ENCODE data around the gene N4BP2L2. TPM values are rescaled to one million over a fixed set of nuclear protein-coding genes. Genes with fewer than 3 reads are reported as not detected.

Gene N4BP2L2
- total and polyA plus RNA-seq, 2 experiments from 2014 or later = 63.1 to 160 TPM

DNA sequence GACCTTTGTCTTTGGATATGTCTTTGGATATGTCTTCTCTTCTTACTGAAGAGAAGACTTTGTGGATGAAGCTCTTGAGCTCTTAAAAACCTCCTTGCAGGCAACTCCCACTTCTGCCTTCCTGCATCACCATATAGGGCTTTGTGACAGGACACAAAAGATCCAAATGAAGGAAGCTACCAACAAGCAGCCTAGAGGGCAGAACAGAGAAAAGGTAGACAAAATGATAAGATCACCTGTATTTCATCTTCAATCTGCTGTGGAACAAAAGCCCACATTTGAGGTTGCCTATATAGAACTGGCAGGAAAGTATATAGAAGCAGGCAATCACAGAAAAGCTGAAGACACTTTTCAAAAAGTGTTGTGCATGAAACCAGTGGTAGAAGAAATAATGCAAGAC is 153.2 kb downstream of the N4BP2L2 start:
- no peak overlapping the region for H3K27ac Mint-ChIP-seq
- Histone ChIP-seq H3K79me2 (replicated peaks; ENCODE audit: insufficient read depth) (no peaks in the 10 kb centered on the region), H3K9me2 (ENCODE audit: insufficient read depth) (no peaks in the 10 kb centered on the region), H3K27me3 (ENCODE audit: insufficient read depth) (no peaks in the 10 kb centered on the region), H2AFZ (no peak overlapping the region), H3K4me1 (ENCODE audit: insufficient read depth) (peaks cover 5% of the 10 kb centered on the region; the same call in 1 of the 2 replicates), H3K27ac (ENCODE audit: low read depth) (no peak overlapping the region), H3K4me3 (no peak overlapping the region), H3K4me2 (no peak overlapping the region), H3K36me3 (ENCODE audit: insufficient read depth) (peaks cover 5% of the 10 kb centered on the region; the same call in 1 of the 2 replicates), H4K20me1 (replicated peaks; ENCODE audit: insufficient read depth) (no peaks in the 10 kb centered on the region), H3F3A (replicated peaks; ENCODE audit: low read depth) (no peaks in the 10 kb centered on the region)
- no peak for DNase-seq (ENCODE audit: low spot score)
- no peak for ATAC-seq
- no peak for TF ChIP-seq JUNB (IDR thresholded peaks at IDR 0.05; ENCODE audit: unreplicated experiment)
- TF ChIP-seq NANOG (IDR thresholded peaks at IDR 0.05; ENCODE audit: borderline replicate concordance) = no peak
- TF ChIP-seq EZH2phosphoT487 (IDR thresholded peaks at IDR 0.05; ENCODE audit: unreplicated experiment) = no peak
- TF ChIP-seq ZNF331 (CRISPR knock-in tag; IDR thresholded peaks at IDR 0.05; ENCODE audit: low read depth) = no peak
- no peak for TF ChIP-seq POLR2AphosphoS5 (IDR thresholded peaks at IDR 0.05; ENCODE audit: low read depth)
- TF ChIP-seq CREB1 (CRISPR knock-in tag; IDR thresholded peaks at IDR 0.05; ENCODE audit: low read depth) = no peak
- TF ChIP-seq, protein P1, sequence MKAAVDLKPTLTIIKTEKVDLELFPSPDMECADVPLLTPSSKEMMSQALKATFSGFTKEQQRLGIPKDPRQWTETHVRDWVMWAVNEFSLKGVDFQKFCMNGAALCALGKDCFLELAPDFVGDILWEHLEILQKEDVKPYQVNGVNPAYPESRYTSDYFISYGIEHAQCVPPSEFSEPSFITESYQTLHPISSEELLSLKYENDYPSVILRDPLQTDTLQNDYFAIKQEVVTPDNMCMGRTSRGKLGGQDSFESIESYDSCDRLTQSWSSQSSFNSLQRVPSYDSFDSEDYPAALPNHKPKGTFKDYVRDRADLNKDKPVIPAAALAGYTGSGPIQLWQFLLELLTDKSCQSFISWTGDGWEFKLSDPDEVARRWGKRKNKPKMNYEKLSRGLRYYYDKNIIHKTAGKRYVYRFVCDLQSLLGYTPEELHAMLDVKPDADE (IDR thresholded peaks at IDR 0.05) = no peak
- TF ChIP-seq, protein P2, sequence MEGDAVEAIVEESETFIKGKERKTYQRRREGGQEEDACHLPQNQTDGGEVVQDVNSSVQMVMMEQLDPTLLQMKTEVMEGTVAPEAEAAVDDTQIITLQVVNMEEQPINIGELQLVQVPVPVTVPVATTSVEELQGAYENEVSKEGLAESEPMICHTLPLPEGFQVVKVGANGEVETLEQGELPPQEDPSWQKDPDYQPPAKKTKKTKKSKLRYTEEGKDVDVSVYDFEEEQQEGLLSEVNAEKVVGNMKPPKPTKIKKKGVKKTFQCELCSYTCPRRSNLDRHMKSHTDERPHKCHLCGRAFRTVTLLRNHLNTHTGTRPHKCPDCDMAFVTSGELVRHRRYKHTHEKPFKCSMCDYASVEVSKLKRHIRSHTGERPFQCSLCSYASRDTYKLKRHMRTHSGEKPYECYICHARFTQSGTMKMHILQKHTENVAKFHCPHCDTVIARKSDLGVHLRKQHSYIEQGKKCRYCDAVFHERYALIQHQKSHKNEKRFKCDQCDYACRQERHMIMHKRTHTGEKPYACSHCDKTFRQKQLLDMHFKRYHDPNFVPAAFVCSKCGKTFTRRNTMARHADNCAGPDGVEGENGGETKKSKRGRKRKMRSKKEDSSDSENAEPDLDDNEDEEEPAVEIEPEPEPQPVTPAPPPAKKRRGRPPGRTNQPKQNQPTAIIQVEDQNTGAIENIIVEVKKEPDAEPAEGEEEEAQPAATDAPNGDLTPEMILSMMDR (conservative IDR thresholded peaks at IDR 0.05; ENCODE audit: low read depth in 2 of 2) = no peak
- TF ChIP-seq, protein P3, sequence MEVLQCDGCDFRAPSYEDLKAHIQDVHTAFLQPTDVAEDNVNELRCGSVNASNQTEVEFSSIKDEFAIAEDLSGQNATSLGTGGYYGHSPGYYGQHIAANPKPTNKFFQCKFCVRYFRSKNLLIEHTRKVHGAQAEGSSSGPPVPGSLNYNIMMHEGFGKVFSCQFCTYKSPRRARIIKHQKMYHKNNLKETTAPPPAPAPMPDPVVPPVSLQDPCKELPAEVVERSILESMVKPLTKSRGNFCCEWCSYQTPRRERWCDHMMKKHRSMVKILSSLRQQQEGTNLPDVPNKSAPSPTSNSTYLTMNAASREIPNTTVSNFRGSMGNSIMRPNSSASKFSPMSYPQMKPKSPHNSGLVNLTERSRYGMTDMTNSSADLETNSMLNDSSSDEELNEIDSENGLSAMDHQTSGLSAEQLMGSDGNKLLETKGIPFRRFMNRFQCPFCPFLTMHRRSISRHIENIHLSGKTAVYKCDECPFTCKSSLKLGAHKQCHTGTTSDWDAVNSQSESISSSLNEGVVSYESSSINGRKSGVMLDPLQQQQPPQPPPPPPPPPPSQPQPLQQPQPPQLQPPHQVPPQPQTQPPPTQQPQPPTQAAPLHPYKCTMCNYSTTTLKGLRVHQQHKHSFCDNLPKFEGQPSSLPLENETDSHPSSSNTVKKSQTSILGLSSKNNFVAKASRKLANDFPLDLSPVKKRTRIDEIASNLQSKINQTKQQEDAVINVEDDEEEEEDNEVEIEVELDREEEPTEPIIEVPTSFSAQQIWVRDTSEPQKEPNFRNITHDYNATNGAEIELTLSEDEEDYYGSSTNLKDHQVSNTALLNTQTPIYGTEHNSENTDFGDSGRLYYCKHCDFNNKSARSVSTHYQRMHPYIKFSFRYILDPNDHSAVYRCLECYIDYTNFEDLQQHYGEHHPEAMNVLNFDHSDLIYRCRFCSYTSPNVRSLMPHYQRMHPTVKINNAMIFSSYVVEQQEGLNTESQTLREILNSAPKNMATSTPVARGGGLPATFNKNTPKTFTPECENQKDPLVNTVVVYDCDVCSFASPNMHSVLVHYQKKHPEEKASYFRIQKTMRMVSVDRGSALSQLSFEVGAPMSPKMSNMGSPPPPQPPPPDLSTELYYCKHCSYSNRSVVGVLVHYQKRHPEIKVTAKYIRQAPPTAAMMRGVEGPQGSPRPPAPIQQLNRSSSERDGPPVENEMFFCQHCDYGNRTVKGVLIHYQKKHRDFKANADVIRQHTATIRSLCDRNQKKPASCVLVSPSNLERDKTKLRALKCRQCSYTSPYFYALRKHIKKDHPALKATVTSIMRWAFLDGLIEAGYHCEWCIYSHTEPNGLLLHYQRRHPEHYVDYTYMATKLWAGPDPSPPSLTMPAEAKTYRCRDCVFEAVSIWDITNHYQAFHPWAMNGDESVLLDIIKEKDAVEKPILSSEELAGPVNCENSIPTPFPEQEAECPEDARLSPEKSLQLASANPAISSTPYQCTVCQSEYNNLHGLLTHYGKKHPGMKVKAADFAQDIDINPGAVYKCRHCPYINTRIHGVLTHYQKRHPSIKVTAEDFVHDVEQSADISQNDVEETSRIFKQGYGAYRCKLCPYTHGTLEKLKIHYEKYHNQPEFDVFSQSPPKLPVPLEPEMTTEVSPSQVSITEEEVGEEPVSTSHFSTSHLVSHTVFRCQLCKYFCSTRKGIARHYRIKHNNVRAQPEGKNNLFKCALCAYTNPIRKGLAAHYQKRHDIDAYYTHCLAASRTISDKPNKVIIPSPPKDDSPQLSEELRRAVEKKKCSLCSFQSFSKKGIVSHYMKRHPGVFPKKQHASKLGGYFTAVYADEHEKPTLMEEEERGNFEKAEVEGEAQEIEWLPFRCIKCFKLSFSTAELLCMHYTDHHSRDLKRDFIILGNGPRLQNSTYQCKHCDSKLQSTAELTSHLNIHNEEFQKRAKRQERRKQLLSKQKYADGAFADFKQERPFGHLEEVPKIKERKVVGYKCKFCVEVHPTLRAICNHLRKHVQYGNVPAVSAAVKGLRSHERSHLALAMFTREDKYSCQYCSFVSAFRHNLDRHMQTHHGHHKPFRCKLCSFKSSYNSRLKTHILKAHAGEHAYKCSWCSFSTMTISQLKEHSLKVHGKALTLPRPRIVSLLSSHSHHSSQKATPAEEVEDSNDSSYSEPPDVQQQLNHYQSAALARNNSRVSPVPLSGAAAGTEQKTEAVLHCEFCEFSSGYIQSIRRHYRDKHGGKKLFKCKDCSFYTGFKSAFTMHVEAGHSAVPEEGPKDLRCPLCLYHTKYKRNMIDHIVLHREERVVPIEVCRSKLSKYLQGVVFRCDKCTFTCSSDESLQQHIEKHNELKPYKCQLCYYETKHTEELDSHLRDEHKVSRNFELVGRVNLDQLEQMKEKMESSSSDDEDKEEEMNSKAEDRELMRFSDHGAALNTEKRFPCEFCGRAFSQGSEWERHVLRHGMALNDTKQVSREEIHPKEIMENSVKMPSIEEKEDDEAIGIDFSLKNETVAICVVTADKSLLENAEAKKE (CRISPR knock-in tag; IDR thresholded peaks at IDR 0.05) = no peak
- no peak for TF ChIP-seq STAT1 (IDR thresholded peaks at IDR 0.05; ENCODE audit: unreplicated experiment)
- peaks cover under 1% of the 10 kb centered on the region; the same call in 1 of the 3 replicates for H3K36me3 Mint-ChIP-seq (ENCODE audit: low read depth)
- H3K9me3 Mint-ChIP-seq = no peaks in the 10 kb centered on the region
- peaks cover under 1% of the 10 kb centered on the region; the same call in 2 of the 3 replicates for H3K4me1 Mint-ChIP-seq
- H3K27me3 Mint-ChIP-seq (ENCODE audit: insufficient read depth, low read depth, poor library complexity) = no peaks in the 10 kb centered on the region
- H3K4me3 Mint-ChIP-seq = no peak overlapping the region

All from GM23338 (cell line).